GM19099 (cell line): ENCODE measurements around the gene DENND5A.

ENCODE experiments used
- POLR2A ChIP-seq: IDR thresholded peaks from 3 replicates; pipeline ENCODE4 v1.6.1; 2011; ENCODE audit warnings: low read depth; ENCODE audit not compliant: insufficient read length; ENCODE audit errors: extremely low read depth

Gene DENND5A

DNA sequence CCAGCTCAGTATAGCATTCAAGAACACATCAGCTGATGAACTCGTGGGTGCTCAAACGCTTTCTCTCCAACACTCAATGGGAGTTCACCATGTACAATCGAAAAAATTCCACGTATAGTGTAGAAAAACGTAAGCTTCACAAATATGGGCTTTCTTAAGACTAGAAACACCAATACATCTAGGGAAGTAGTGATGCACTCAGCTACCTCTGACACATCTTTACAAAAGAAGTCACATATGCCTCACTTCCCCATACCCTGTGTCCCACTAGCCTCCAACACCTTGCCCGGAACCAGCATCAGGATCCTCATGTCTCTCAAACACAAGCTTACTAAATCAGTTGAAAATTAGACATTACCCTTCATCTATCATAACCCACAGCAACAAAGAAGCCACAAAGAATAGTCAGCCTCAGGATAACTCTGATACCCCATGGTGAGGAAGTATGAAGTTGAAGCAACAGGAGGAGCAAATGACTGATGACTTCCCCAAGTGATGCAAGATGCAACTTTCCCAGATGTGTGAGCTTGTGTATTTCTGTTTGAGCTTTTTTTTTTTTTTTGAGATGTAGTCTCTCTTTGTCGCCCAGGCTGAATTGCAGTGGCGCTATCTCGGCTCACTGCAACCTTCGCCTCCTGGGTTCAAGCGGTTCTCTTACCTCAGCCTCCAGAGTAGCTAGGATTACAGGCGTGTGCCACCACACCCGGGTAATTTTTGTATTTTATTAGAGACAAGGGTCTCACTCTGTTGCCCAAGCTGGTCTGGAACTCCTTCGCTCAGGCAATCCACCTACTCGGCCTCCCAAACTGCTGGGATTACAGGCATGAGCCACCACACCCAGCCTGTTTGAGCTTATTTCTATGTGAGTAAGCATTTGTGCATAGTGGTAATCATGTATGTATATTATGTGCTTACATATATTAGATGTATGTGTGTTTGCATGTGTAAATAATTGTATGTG, 8.5 kb upstream of the DENND5A start:
- no peak for TF ChIP-seq POLR2A

DNA sequence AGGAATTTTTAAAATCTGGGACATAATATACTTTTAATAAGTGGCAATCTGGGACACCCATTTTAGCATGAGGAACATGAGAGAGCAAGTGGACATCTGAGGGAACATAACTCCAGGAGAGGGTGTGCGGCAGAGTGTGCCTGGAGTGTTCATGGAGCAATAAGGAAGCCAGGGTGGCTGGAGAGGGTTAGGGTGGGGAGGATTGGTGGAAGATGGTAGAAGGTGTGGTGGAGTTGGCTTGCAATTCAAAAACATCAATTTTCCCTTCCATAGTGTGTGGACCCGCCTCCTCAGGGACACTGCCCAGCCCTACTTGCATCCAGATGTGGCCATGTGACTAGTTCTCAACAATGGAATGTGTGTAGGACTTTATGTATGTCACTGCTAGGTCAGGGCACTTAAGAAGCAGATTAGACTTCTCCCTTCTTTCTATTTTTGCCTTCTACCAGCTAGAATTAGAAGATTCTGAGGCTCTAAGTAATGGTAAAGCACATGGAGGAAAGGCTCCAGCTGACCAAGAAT, 4.4 kb upstream of the DENND5A start:
- no peak for TF ChIP-seq POLR2A

DNA sequence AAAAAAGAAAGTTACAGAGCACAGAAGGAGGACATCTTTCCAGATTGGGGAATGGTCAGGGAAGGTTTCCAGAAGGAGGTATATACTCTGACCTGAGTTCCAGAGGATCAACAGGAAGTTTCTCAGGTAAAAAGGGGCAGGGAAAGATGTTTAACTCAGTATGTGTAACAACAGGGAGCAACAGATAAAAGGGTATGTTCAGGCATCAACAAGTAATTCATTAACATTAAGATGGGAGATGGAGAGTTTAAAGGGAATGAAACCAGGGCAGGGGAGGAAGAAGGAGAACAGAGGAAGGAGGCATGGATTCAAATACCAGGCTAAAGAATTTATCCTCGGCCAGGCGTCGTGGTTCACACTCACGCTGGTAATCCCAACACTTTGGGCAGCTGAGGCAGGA, 2.5 kb upstream of the DENND5A start:
- no peak for TF ChIP-seq POLR2A

DNA sequence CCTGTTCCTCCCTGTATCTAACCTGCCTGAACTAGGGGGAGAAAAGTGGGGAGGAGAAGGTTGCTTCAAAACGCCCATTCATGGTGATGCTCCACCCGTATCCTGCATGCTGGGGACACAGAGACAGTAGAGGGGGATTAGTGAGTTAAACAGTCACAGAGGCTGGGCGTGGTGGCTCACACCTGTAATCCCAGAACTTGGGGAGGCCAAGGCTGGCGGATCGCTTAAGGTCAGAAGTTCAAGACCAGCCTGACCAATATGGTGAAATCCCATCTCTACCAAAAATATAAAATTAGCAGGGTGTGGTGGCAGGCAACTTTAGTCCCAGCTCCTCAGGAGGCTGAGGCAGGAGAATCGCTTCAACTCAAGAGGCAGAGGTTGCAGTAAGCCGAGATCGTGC, 1.8 kb upstream of the DENND5A start:
- no peak for TF ChIP-seq POLR2A

GRCh38 chr11:9266132-9266736, 1.1 kb upstream of the DENND5A start:
- no peak for TF ChIP-seq POLR2A

GRCh38 chr11:9264316-9265210, 587 bp downstream of the DENND5A start:
- no peak for TF ChIP-seq POLR2A

DNA sequence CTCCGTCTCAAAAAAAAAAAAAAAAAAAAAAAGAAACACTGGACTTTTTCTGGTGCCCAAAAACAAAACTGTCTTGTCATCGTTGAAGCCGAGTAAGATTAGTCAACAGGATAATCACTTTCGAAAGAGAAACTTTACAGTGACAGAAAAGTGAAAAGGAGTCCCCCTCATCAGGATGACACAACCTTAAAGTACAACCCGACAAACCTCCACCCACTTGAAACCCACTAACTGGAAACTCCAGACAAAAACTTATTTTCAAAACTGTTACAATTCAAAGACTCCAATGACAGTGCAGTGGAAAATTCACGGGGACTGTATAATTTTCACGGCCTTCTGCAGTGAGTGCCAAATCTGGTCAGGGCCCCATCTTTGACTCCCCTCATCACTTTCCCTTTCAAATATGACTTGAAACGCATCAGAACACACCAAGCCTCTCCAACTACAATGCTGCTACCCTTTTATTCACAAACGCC, 1.3 kb downstream of the DENND5A start:
- TF ChIP-seq POLR2A = no peak

DNA sequence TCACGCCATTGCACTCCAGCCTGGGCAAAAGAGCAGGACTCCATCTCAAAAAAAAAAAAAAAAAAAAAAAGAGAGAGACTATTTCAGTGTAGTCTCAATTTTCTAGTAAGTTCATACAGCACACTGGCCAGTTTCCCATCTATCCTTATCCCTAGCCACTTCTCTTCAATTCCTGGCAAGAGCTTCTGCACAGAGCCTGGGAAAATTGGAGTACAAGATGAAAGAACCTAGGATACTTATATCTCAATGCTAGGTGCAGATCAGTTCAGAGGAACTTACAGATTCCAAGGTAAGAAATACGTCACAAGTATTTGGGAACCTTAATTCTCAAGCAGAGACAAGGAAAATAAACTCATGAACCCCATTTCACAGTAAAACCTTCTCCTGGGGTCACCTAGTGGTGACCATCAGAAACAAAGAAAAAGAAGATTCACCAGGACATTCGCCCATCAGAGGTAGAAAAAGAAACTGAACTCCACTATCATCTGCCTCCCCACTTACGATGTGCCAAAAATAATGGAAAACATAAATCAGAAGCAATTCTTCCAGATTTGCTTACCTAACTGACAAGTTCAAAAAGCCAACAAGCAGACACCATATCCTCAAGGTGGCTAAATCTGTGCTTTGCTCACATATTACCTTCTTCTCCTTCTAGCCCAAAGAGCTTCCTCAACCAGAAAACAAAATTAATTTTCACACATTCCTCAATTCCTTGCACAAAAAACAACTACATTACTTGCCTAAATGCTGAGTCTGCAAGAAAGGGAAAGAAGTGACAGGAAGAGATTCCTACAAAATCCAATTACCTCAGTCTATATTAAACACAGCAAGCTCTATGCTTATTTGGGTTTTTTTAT, 4.9 kb downstream of the DENND5A start:
- no peak for TF ChIP-seq POLR2A

DNA sequence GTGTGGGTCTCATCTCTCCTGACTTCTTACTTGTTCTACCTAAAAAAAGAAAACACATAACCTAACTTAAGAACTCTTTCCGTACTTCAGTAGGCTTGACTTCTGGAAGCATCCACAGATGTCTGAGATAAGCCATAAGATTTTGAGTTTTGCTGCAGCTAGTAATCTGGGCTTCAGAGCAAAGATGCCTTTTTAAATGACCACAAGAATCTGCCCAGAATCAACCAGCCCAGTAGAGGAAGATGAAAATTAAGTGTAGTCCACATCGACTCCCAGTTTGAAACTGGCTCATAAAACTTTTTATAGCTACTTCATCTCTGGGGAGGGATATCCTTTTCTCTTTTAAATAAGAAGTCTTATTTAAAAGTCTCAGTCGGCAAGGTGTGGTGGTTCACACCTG, 10.7 kb downstream of the DENND5A start:
- no peak for TF ChIP-seq POLR2A

DNA sequence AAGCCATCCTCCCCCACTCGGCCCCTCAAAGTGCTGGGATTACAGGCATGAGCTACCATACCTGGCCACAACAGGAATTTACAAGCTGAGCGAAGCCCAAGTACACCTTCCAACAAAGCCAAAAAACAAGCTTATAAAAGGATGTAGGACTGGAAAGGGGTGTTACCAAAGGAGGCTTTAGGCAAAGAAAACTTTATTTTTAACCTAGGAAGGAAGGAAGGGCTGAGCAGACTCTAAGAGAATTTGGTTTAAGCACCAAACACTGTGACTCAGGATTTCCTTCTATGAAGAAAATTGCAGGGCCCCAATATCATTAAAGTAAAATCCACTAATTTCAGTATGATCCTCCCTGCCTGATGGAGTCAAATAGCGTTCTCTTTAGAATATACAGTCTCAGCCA, 12.1 kb downstream of the DENND5A start:
- no peak for TF ChIP-seq POLR2A

GRCh38 chr11:9251311-9251710, 13.8 kb downstream of the DENND5A start:
- TF ChIP-seq POLR2A = no peak

- TF ChIP-seq POLR2A = no peak
These were observed 15.0 kb downstream of the DENND5A start for GRCh38 chr11:9250139-9250582.

DNA sequence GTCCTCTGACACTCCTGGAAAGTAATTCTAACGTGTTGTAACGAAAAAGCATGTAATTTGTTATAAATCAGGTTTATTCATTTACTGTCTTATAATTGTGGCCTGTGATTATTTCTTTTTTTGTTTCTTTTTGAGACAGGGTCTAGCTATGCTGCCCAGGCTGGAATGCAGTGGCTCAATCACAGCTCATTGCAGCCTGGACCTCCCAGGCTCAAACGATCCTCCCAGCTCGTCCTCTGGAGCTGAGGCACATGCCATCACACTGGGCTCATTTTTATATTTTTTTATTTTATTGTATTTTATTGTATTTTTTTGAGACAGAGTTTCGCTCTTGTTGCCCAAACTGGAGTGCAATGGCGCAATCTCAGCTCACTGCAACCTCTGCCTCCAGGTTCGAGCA, 15.9 kb downstream of the DENND5A start:
- no peak for TF ChIP-seq POLR2A

GRCh38 chr11:9247863-9248262, 17.3 kb downstream of the DENND5A start:
- no peak for TF ChIP-seq POLR2A
